ENCODE data around the gene AATK.

The AATK gene, protein sequence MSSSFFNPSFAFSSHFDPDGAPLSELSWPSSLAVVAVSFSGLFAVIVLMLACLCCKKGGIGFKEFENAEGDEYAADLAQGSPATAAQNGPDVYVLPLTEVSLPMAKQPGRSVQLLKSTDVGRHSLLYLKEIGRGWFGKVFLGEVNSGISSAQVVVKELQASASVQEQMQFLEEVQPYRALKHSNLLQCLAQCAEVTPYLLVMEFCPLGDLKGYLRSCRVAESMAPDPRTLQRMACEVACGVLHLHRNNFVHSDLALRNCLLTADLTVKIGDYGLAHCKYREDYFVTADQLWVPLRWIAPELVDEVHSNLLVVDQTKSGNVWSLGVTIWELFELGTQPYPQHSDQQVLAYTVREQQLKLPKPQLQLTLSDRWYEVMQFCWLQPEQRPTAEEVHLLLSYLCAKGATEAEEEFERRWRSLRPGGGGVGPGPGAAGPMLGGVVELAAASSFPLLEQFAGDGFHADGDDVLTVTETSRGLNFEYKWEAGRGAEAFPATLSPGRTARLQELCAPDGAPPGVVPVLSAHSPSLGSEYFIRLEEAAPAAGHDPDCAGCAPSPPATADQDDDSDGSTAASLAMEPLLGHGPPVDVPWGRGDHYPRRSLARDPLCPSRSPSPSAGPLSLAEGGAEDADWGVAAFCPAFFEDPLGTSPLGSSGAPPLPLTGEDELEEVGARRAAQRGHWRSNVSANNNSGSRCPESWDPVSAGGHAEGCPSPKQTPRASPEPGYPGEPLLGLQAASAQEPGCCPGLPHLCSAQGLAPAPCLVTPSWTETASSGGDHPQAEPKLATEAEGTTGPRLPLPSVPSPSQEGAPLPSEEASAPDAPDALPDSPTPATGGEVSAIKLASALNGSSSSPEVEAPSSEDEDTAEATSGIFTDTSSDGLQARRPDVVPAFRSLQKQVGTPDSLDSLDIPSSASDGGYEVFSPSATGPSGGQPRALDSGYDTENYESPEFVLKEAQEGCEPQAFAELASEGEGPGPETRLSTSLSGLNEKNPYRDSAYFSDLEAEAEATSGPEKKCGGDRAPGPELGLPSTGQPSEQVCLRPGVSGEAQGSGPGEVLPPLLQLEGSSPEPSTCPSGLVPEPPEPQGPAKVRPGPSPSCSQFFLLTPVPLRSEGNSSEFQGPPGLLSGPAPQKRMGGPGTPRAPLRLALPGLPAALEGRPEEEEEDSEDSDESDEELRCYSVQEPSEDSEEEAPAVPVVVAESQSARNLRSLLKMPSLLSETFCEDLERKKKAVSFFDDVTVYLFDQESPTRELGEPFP (N-terminal part only)

DNA sequence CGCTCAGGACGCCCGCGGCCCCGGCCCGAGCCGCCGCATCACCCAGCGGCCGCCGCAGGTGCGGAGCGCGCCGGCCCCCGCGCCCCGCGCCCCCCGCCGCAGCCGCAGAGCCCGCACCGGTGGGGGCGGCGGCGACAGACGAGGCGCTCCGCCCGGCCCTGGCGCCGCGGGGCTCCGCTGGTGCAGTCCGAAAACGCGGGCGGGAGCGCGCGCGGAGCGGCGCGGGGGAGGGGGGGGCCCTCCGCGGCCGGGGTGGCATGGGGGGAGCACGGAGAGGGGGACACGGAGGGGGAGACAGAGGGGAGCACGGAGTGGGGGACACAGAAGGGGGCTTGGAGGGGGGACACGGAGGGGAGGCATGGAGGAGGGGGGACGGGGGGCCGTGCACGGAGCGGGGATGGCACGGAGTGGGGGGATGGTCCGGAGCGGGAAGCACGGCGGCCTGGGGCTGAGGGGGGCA lies at the start of gene AATK:
Gene AATK (minus strand): TSS at position 189 of the 460 bp plus-strand sequence. CDS start 229 bp downstream, outside the sequence.
- no peak for DNase-seq

DNA sequence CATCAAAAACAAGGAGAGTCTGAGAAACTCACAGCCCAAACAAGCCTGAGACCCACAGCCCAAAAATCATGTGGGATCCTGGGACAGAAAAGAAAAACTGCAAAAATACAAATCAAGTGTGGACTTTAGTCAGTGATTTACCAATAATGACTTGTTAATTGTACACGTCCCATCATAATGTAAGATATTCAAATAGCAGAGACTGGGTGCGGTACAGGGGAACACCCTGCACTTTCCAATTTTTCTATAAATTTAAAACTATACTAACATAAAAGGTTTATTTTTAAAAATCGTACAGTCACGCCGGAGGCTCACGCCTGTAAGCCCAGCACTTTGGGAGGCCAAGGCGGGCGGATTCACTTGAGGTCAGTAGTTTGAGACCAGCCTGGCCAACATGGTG lies 48.0 kb upstream of the AATK start:
- DNase-seq, result no peak

DNA sequence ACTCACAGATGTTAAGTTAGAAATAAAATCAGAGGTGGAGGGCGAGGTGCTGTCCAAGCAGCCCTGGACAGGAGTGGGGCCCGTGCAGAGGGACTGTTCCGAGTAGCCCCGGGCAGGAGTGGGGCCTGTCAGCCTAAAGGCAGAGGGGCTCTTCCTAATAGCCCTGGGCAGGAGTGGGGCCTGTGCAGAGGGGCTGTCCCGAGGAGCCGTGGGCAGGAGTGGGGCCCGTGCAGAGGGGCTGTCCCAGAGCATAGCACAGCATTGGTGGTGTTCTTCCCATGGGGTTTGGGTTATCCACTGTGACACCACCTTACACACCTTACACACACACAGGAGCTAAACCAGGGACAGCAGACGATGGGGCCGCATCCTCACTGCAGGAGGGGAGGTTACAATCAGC lies 46.3 kb upstream of the AATK start:
- DNase-seq, result no peak

DNA sequence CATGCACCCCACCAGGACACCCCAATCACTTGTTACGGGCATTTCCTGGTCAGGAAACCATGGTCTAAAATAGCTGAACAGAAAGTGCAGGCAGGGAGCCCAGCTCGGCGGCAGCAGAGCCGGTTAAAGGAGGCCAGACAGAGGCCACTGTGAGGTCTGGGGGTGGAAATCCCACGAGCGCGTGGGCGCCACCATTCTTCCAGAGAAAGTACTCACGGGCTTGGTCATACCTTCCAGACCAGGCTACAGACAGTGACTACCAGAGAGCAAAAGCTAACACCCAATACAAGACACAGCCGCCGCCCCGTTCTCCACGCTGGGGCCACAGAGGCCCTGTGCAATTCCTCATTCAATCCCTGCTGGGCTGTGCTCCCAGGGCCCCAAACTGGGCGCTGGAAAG lies 44.8 kb upstream of the AATK start:
- DNase-seq, result no peak

DNA sequence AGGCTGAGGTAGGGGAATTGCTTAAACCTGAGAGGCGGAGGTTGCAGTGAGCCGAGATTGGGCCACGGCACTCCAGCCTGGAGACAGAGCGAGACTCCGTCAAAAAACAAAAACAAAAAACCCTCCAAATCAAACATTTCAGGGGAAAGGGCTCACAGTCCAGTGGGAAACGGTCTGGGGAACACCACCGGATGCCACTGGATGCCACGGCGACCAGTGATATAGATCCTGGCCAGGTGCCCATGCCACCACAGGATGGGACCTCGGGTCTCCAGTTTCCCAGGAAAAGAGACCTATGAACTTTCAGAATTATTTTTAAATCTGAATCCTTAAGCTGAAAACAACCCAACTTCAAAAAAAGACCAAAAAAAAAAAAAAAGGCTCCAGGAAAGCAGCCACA lies 44.4 kb upstream of the AATK start:
- no peak for DNase-seq

DNA sequence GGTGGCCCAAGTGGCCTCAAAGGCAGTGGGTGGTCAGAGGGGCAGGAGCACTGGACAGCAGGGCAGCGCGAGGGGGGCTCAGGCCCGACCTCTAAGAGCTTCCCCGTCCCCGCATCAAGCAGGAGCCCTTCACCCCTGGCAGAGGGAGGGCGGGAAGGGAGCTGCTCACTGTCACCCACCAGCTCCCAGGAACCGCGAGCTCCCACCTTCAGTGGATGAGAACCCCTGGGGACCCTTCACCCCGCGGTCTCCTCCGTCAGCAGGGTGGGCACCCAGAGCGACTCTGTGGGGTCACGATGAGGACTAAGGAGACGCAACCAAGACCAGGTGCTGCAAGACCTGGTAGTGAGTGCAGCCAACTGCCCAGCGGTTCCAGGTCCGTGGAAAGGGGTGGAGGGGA lies 43.1 kb upstream of the AATK start:
- DNase-seq, result no peak

DNA sequence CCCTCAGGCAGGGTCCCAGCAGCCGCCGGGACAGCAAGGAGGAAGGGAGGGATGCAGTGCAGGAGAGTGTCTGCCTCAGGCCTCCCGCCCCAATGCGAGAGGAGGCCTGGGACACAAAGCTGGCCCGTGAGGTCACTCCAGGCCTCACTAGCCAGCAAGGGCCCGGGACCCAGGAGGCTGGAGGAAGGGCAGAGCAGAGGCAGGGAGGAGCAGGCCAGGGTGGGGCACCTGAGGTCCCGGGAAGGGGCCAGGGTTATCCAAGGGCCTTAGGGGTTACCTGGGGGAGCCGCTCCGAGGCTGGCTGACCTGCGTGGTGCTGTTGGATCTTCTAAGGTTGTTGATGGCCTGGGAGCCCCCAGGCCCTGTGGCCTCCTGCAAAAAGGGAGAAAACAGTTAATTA lies 42.6 kb upstream of the AATK start:
- no peak for DNase-seq

DNA sequence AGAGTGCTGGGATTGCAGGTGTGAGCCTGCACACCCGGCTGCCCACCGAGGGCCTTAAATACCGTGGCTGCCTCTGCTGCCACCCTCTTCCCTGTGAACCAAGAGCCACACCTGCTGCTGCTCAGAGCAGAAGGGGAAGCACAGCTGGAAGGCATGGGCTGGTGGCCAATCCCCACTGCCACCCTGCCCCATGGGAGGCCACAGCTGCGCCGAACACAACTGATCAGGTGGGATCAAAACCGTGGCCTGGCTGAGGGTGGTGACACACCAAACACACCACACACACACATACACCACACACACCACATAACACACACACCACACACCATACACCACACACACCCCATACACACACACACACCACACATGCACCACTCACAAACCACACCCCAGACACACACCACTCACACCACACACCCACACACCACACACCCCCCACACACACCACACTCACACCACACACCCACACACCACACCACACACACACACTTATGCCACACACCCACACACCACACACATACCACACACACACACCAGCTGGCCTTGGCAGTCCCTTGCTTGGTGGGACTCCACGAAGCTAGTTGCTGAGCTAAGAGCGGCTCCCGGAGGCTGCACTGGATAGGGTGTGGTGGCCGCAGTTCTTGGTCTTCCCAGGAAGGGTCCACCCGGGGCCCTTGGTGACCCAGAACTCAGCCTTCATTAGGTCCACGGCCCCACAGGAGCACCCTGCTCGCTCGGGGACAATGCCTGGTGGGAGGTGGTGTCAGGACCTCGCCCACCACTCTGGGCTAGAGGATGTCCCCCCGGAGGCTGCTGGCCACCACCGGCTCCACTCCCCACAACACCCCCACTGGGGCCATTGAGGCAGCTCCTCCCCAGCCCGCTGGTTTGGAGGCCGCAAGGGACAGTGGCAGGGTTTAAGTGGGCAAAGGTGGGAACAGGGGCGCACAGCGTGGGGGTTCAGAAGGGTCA lies 41.9 kb upstream of the AATK start:
- no peak for DNase-seq

DNA sequence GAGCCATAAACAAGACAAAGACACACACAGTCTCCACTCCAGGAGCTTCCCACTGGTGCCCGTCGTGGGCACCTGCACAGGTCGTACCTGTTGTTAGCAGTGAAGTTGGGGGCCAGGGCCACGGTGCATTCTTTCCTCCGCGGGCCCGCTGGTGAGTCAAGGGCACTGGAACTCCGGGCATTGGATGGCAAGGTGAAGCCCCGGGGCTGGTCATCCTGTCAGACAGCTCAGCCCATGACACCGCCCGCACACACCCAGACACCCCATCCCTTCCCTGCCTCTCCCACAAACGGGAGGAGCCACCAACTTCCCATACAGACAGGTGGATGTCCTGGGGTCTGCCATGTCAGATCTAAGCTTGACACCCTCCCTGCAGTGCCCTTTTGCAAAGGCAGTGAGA lies 40.6 kb upstream of the AATK start:
- no peak for DNase-seq

DNA sequence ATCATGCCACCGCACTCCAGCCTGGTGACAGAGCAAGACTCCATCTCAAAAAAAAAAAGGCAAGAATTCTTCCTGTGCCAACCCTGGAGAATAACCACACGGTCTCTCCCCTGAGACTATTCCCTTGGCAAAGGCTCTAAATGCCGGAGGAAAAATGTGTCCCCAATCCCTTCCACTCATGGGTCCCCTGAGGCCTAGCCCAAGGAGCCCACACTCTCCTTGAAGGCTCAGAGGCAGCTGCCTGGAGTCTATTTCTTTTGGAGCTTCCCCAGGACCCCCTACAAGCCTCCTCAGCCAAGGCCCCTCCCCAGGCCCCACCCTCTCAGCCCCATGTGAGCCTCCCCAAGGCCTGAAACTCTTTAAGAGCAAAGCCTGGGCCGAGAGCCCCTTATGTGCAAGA lies 40.1 kb upstream of the AATK start:
- no peak for DNase-seq

DNA sequence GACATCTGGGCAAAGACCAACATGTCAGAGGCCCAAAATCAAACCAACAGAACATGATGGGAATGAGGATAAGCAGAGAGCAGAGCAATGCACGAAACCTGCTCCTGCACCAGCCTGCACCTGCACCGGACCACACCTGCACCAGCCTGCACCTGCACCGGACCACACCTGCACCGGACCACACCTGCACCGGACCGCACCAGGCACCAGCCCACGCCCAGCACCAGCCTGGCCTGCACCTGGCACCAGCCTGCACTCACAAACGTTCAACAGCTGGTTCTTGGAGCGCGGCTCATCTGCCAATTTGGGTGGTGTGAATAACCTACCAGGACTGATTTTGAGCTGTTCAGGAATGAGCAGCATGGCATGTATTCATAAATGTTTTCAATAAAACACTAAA lies 38.6 kb upstream of the AATK start:
- no peak for DNase-seq

DNA sequence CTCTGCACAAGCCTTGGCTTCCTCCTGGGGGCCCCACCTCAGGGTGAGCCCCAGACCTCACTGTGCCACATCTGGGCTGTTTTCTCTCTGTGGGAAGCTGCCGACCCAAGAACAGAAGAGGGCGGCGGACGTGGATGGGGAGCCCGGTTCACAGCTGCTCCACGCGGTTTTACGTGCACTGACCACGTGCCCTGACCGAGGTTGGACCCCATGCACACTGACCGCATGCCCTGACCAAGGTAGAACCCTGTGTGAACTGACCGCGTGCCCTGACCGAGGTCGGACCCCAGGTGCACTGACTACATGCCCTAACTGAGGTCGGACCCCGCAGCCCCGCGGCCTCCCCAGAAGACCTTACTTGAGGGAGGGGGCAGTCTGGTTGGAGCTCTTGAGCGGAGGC lies 37.1 kb upstream of the AATK start:
- no peak for DNase-seq

DNA sequence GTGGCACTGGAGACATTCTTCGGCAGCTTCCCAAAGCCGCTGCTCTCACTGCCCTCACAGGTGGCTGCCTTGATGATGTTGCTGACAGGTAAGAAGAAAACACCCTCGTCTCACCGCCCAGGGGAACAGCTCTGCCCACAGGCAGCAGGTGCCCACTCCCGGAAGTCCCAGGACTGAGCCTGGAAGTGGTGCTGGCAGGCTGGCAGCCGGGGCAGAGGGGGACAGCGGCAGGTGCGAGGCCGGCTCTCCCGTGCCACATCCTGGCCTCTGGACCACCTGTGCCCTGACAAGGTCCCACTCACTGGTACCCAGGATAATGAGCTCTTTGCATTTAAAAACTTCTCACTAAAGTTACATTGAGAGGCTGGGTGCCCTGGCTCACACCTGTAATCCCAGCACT lies 36.3 kb upstream of the AATK start:
- DNase-seq, result no peak

DNA sequence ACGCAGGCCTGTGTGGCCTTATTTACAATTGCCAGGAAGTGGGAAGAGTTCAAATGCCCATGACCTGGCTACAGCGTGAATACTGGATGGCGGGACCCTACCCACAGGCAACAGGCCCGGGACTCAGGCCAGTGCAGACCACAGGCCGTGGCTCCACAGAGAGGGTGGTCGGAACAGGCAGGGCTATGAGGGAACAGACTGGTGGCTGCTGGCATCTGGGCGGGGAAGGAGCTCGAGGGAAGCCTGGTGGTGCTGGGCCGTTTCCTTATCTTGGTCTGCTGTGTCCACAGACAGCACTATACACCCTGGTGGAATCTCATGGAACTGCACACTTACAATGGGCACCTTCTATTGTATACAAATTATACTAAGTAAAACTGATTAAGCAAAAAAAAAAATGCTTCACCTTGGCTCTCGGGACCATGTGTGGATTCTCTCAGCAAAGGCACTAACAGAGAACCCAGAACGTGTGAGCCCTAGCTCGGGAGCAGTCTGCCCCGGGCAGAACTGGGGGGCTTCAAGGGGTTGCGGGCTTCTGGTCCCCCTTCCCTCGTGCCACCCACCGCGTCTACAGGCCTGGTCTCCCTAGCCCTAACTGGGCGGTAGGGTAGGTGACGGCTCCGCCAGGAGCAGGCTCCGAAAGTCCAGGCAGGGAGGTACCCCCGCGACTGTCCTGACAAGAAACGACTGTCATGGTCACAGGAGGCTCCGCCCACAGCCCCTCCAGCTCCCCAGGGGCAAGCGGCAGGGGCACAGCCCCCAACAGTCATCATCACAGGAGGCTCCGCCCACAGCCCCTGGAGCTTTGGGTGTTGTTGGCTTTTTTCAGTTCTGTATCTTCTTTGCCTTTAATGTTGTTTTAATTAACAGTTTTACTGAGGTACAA lies 34.9 kb upstream of the AATK start:
- DNase-seq, result no peak

DNA sequence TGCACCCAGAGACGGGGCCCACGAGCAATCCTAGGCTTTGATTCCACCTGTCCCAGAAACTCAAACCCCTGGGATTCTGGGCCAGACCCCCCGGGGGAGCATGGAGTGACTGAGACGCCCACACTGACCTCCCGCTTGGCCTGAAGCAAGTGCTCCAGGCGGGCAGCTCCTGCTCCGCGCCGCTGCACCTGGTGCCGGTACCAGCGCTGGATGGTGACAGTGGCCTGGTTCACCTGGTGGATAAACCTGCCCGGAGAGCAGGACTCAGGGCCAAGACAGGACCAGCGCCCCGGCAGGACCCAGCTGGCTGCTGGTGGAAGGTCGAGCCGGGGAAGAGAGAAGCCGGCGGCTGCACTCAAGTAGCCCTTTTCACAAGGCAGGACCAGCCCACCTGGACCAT lies 34.2 kb upstream of the AATK start:
- no peak for DNase-seq

DNA sequence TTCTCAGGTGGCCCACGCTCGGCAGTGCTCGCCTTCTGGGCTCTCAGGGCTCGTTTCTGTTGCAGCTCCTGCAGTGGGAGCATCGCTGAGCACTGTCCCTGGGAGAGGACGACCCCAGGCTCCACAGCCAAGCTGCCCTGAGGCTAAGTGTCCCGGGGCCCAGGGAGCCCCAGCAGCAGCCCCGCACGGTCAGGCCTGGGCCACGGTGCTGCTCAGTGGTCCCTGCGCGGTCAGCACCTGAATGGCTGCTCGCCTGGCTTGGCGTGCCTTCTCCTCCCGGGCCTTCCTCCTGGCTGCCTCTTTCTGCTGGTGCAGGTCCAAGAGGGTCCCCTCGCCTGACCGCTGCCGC lies 33.4 kb upstream of the AATK start:
- DNase-seq, result no peak

DNA sequence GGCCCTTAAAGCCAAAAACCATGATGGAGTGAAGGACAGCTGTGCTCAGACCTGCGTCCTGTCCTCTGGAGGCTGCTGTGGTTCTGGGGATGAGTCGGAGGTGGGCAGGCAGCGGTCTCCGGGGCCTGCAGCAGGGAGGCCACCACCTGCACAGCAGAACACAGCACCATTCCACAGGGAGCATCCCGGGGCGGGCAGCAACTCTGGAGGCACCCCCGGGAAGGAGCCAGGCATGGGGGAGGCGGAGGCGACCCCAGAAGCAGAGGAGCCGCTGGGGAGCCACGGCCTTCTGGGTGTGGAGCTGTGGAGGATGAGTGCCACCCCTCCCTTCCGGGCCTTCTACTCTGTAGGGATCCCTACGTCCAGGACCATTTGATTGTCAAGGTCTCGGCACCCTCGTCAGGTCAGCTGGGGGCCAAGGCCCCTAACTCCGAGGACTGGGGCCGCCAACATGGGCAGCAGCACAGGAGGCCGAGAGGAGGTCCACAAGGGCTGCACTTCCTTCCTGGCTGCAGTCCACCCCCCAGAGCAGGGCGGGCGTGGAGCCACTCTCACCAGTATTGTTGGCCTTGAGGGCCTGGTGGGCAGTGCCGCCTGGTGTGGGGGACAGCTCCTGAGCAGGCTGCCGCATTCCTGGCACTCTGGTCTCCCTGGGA lies 32.9 kb upstream of the AATK start:
- no peak for DNase-seq

DNA sequence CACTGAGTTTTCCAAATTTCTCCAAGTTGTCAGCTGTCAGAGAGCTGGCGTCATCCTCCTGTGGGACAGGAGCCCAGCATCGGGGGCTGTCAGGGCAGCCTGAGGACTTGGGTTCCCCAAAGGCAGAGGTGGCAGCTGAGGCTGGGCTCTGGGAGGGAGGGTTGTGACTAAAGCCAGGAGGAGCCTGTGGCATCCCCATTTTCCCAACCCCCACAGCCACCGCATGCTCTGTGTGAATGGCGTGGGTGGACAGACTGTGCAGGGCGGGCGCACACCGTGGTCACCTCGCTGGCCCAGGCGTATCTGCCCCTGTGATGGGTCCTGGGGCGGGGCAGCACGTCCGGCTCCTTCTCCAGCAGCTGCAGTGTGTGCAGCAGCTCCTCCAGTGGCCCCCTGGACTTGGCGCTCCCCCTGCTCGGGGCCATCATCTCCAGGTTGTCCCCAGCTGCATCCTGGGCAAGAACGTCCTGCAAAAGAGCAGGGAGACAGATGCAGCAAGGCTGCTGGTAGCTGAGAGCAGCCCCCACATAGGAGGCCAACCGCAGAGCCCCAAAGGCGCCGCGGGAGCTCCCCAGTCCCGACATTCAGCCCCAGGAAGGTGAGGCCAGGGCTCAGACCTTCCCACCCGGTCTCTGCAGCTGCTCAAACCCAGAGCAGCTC lies 31.9 kb upstream of the AATK start:
- no peak for DNase-seq

DNA sequence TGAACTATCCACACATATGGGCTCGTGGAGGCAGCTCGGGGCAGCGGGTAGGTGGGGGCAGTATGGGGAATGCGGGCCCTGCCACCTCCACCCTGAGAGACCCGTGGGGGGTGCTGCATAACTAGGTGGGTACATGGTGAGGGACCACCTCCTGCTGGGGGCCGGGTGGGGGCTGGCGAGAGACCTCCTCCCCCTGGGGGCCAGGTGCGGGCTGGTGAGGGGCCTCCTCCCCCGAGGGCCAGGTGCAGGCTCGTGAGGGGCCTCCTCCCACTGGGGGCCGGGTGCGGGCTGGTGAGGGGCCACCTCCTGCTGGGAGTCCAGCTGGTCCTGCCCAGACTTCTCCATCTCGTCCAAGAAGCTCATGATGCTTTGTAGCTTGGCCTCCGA lies 31.4 kb upstream of the AATK start:
- no peak for DNase-seq
